WTC11 (cell line): ENCODE data around the gene NXPH4. TPM values are rescaled to one million over a fixed set of nuclear protein-coding genes. Genes with fewer than 3 reads are reported as not detected.

Experiments
- ATAC-seq: fragments of 200-7000 bp; cut with Tn5 transposase; 2 replicates; pipeline ENCODE4 v1.10.0; 2021; ENCODE audit warnings: mild to moderate bottlenecking, moderate library complexity
- CTCF ChIA-PET: fragments of 300-600 bp; sonication (Branson Sonifier 250); formaldehyde crosslinking; loops from one replicate; lab custom pipeline; 2021; ENCODE audit warnings: antibody characterized with exemption; lab: Charles Lee
- POLR2A ChIA-PET: fragments of 350-600 bp; sonication (Branson Sonifier 250); formaldehyde crosslinking; loops from one replicate; lab custom pipeline; 2021; ENCODE audit warnings: antibody characterized with exemption; lab: Charles Lee
- DNase-seq: peaks from one replicate; pipeline ENCODE4 v3.0.0; 2021; ENCODE audit warnings: low spot score
- H3K27ac Mint-ChIP-seq: 2 replicates; pipeline ENCODE4 v1.8.0; 2021; ENCODE audit warnings: mixed read lengths
- H3K27me3 Mint-ChIP-seq: 2 replicates; pipeline ENCODE4 v1.8.0; 2021; ENCODE audit warnings: low read depth, mild to moderate bottlenecking, moderate library complexity, mixed read lengths
- H3K36me3 Mint-ChIP-seq: 2 replicates; pipeline ENCODE4 v1.8.0; 2021; ENCODE audit warnings: mixed read lengths
- H3K4me1 Mint-ChIP-seq: 2 replicates; pipeline ENCODE4 v1.8.0; 2022; ENCODE audit warnings: mixed read lengths
- H3K4me3 Mint-ChIP-seq: 2 replicates; pipeline ENCODE4 v1.8.0; 2021; ENCODE audit warnings: mild to moderate bottlenecking, moderate library complexity, mixed read lengths
- H3K9me3 Mint-ChIP-seq: 2 replicates; pipeline ENCODE4 v1.8.0; 2021; ENCODE audit warnings: mixed read lengths
- ATF1 ChIP-seq: sonication (generic); formaldehyde crosslinking; IDR thresholded peaks from 2 replicates; pipeline ENCODE4 v1.8.1; 2023; ENCODE audit warnings: mild to moderate bottlenecking, moderate library complexity, missing genetic modification reagents
- CBFB ChIP-seq: sonication (generic); formaldehyde crosslinking; IDR thresholded peaks from 2 replicates; pipeline ENCODE4 v1.8.1; 2022; ENCODE audit warnings: mild to moderate bottlenecking, low read depth, missing genetic modification reagents
- CREB1 ChIP-seq: sonication (generic); formaldehyde crosslinking; IDR thresholded peaks from 2 replicates; pipeline ENCODE4 v1.8.0; 2023; ENCODE audit warnings: mild to moderate bottlenecking, missing genetic modification reagents
- CREM ChIP-seq: sonication (generic); formaldehyde crosslinking; IDR thresholded peaks from 2 replicates; pipeline ENCODE4 v1.8.1; 2022; ENCODE audit warnings: mild to moderate bottlenecking, missing genetic modification reagents, moderate library complexity
- E2F1 ChIP-seq: sonication (generic); formaldehyde crosslinking; IDR thresholded peaks from 2 replicates; pipeline ENCODE4 v1.8.0; 2022; ENCODE audit warnings: mild to moderate bottlenecking, missing genetic modification reagents
- ERG ChIP-seq: fragments of 250-450 bp; sonication (Bioruptor Pico); IDR thresholded peaks from 2 replicates; pipeline ENCODE4 v1.8.0; 2021; ENCODE audit warnings: mild to moderate bottlenecking
- ESRRA ChIP-seq: sonication (generic); formaldehyde crosslinking; IDR thresholded peaks from 2 replicates; pipeline ENCODE4 v1.8.1; 2022; ENCODE audit warnings: mild to moderate bottlenecking, missing genetic modification reagents, borderline replicate concordance
- FOXK1 ChIP-seq: sonication (generic); formaldehyde crosslinking; IDR thresholded peaks from 2 replicates; pipeline ENCODE4 v1.8.0; 2022; ENCODE audit warnings: mild to moderate bottlenecking, moderate library complexity, missing genetic modification reagents
- GTF2I ChIP-seq: fragments of 250-450 bp; sonication (Bioruptor Pico); conservative IDR thresholded peaks from 2 replicates; pipeline ENCODE4 v1.4.0; 2021; ENCODE audit warnings: mild to moderate bottlenecking
- HMGXB4 ChIP-seq: sonication (generic); formaldehyde crosslinking; IDR thresholded peaks from 2 replicates; pipeline ENCODE4 v1.8.1; 2023; ENCODE audit warnings: mild to moderate bottlenecking, moderate library complexity, missing genetic modification reagents
- NR2C2 ChIP-seq: sonication (generic); formaldehyde crosslinking; IDR thresholded peaks from 2 replicates; pipeline ENCODE4 v1.8.0; 2022; ENCODE audit warnings: mild to moderate bottlenecking, missing genetic modification reagents
- OVOL2 ChIP-seq: fragments of 250-450 bp; sonication (Bioruptor Pico); IDR thresholded peaks from 2 replicates; pipeline ENCODE4 v1.9.0; 2021; ENCODE audit warnings: mild to moderate bottlenecking, borderline replicate concordance
- ZNF396 ChIP-seq: fragments of 250-450 bp; sonication (Bioruptor Pico); IDR thresholded peaks from 2 replicates; pipeline ENCODE4 v1.8.0; 2021; ENCODE audit warnings: mild to moderate bottlenecking, moderate library complexity, borderline replicate concordance
- ZNF532 ChIP-seq: fragments of 250-450 bp; sonication (Bioruptor Pico); IDR thresholded peaks from 2 replicates; pipeline ENCODE4 v1.9.0; 2021; ENCODE audit warnings: mild to moderate bottlenecking, borderline replicate concordance
- total RNA-seq: library from RNA; stranded (reverse); gene quantifications from 3 replicates; pipeline ENCODE4 v1.2.3, GENCODE V29; 2021
- TF ChIP-seq, protein P1 (sequence below): sonication (generic); formaldehyde crosslinking; conservative IDR thresholded peaks from 2 replicates; pipeline ENCODE4 v1.8.1; 2023; ENCODE audit warnings: mild to moderate bottlenecking, low read depth, missing genetic modification reagents, moderate library complexity
- TF ChIP-seq, protein P2 (sequence below): fragments of 200-600 bp; IDR thresholded peaks from 2 replicates; pipeline ENCODE4 v1.8.0; 2022; ENCODE audit warnings: antibody characterized with exemption

Gene NXPH4
- total RNA-seq, 1 experiment from 2014 or later = 4.9 TPM

GRCh38 chr12:57205931-57206330 is 10.7 kb upstream of the NXPH4 start:
- H3K27ac Mint-ChIP-seq = no peak overlapping the region
- DNase-seq (no peak), ATAC-seq (no peak)
- H3K4me3 Mint-ChIP-seq = no peak overlapping the region
- no peaks in the 10 kb centered on the region for H3K27me3 Mint-ChIP-seq
- TF ChIP-seq HMGXB4 = no peak
- no peak for TF ChIP-seq NR2C2
- no peak for TF ChIP-seq CREB1
- no peak for TF ChIP-seq ERG (CRISPR knock-in tag)
- no peak for TF ChIP-seq ESRRA (CRISPR knock-in tag)
- no peak for TF ChIP-seq E2F1 (CRISPR knock-in tag)
- no peak for TF ChIP-seq ZNF396 (CRISPR knock-in tag)
- H3K9me3 Mint-ChIP-seq = no peaks in the 10 kb centered on the region
- ChIA-PET CTCF (interaction anchor here (0.7 to 1.1 kb wide), 2 partner anchors 8 to 18 kb away, joined by 3 to 4 read pairs; no protein-coding TSS in a partner anchor), POLR2A (interaction anchor here (0.6 kb wide), 1 partner anchor 21 kb away, joined by 3 read pairs; no protein-coding TSS in a partner anchor)
- H3K36me3 Mint-ChIP-seq = peaks cover 55% of the 10 kb centered on the region
- H3K4me1 Mint-ChIP-seq = no peaks in the 10 kb centered on the region

DNA sequence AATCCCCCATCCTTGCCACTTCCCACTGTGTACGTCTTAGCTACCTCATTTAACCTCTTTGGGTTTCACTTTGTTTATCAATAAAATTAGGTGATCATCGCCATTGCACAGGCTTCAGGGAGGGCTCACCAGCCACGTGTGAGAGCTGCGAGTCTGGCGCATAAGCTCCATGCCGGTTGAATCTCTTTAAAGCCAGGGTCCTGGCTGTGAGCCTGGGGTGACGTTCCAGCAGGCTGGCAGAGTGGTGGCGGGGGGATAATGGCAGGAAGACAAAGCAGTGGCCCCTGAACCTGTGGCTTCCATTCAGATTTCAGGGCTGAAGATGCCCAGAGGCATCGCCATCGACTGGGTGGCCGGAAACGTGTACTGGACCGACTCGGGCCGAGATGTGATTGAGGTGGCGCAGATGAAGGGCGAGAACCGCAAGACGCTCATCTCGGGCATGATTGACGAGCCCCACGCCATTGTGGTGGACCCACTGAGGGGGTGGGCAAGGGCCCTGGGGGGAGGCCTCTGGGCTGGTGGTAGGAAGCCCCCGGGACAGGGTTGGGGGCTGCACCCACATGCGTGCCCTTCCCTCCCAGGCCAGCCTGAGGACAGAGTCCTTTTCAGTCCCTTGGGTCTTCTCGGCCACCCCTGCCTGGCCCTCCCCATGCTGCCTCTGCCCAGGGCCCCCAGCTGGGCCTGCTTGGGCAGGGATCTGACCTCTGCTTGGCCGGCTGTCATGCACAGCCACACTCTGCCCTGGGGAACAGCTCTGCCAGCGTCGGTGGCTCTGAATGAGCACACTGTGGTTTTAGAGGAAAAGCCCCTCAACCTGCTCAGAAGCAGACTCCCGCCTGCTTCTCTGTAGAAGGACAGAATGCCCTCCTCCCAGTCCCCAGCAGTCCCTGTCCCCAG is 8.6 kb upstream of the NXPH4 start:
- peaks cover 40% of the 10 kb centered on the region for H3K36me3 Mint-ChIP-seq
- DNase-seq (no peak), ATAC-seq (no peak)
- H3K27ac Mint-ChIP-seq = no peak overlapping the region
- POLR2A ChIA-PET = no interaction called here
- no peak overlapping the region for H3K4me3 Mint-ChIP-seq
- no peaks in the 10 kb centered on the region for H3K27me3 Mint-ChIP-seq
- CTCF ChIA-PET = interaction anchor here (0.6 to 1.5 kb wide), 2 partner anchors 32 to 56 kb away, joined by 3 to 4 read pairs; no protein-coding TSS in a partner anchor
- no peaks in the 10 kb centered on the region for H3K9me3 Mint-ChIP-seq
- H3K4me1 Mint-ChIP-seq = peaks cover 4% of the 10 kb centered on the region
- TF ChIP-seq HMGXB4 = no peak
- TF ChIP-seq CBFB (CRISPR knock-in tag) = no peak
- no peak for TF ChIP-seq FOXK1 (CRISPR knock-in tag)
- no peak for TF ChIP-seq GTF2I (CRISPR knock-in tag)
- no peak for TF ChIP-seq ATF1 (CRISPR knock-in tag)
- TF ChIP-seq ZNF396 (CRISPR knock-in tag) = no peak
- TF ChIP-seq CREM (CRISPR knock-in tag) = no peak
- TF ChIP-seq, protein P1, sequence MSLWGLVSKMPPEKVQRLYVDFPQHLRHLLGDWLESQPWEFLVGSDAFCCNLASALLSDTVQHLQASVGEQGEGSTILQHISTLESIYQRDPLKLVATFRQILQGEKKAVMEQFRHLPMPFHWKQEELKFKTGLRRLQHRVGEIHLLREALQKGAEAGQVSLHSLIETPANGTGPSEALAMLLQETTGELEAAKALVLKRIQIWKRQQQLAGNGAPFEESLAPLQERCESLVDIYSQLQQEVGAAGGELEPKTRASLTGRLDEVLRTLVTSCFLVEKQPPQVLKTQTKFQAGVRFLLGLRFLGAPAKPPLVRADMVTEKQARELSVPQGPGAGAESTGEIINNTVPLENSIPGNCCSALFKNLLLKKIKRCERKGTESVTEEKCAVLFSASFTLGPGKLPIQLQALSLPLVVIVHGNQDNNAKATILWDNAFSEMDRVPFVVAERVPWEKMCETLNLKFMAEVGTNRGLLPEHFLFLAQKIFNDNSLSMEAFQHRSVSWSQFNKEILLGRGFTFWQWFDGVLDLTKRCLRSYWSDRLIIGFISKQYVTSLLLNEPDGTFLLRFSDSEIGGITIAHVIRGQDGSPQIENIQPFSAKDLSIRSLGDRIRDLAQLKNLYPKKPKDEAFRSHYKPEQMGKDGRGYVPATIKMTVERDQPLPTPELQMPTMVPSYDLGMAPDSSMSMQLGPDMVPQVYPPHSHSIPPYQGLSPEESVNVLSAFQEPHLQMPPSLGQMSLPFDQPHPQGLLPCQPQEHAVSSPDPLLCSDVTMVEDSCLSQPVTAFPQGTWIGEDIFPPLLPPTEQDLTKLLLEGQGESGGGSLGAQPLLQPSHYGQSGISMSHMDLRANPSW (CRISPR knock-in tag) = no peak
- no peak for TF ChIP-seq ZNF532
- TF ChIP-seq, protein P2, sequence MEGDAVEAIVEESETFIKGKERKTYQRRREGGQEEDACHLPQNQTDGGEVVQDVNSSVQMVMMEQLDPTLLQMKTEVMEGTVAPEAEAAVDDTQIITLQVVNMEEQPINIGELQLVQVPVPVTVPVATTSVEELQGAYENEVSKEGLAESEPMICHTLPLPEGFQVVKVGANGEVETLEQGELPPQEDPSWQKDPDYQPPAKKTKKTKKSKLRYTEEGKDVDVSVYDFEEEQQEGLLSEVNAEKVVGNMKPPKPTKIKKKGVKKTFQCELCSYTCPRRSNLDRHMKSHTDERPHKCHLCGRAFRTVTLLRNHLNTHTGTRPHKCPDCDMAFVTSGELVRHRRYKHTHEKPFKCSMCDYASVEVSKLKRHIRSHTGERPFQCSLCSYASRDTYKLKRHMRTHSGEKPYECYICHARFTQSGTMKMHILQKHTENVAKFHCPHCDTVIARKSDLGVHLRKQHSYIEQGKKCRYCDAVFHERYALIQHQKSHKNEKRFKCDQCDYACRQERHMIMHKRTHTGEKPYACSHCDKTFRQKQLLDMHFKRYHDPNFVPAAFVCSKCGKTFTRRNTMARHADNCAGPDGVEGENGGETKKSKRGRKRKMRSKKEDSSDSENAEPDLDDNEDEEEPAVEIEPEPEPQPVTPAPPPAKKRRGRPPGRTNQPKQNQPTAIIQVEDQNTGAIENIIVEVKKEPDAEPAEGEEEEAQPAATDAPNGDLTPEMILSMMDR = no peak
- TF ChIP-seq OVOL2 (CRISPR knock-in tag) = no peak
